Liver (tissue), 9 donors: ENCODE results near the gene OLFML3. TPM values are rescaled to one million over a fixed set of nuclear protein-coding genes. Genes with fewer than 3 reads are reported as not detected.

ENCODE experiments used
- DNase-seq: peaks from one replicate; pipeline ENCODE4 v3.0.0-alpha.2; 2017; ENCODE audit warnings: low spot score
- H3K27ac ChIP-seq, 2 donors: one replicate each; pipeline ENCODE4 v1.7.0; 2013; ENCODE audit warnings: inconsistent platforms in 2 of 2, low read length in 2 of 2, control low read depth in 1 of 2, low read depth in 1 of 2, mild to moderate bottlenecking in 1 of 2
- H3K27me3 ChIP-seq, 4 donors: one replicate each; pipeline versions ENCODE4 v1.6.1 to v1.7.0; 2013; ENCODE audit warnings: low read length in 3 of 4, inconsistent platforms in 1 of 4, mild to moderate bottlenecking in 1 of 4, moderate library complexity in 1 of 4; ENCODE audit not compliant: control insufficient read depth in 4 of 4, insufficient read depth in 4 of 4
- H3K36me3 ChIP-seq, 4 donors: one replicate each; pipeline versions ENCODE4 v1.6.1 to v1.7.0; 2013; ENCODE audit warnings: low read length in 3 of 4, mild to moderate bottlenecking in 3 of 4, low read depth in 1 of 4, moderate library complexity in 1 of 4; ENCODE audit not compliant: control insufficient read depth in 4 of 4, insufficient read depth in 3 of 4
- H3K4me1 ChIP-seq, 4 donors: one replicate each; pipeline versions ENCODE4 v1.6.1 to v1.7.0; 2013; ENCODE audit warnings: low read length in 3 of 4, mild to moderate bottlenecking in 3 of 4, moderate library complexity in 1 of 4; ENCODE audit not compliant: control insufficient read depth in 4 of 4, insufficient read depth in 4 of 4
- H3K4me3 ChIP-seq, 3 donors: one replicate each; pipeline versions ENCODE4 v1.6.1 to v1.7.0; 2013; ENCODE audit warnings: low read length in 3 of 3, control low read depth in 1 of 3, low read depth in 1 of 3, mild to moderate bottlenecking in 1 of 3
- H3K9ac ChIP-seq, 2 donors: one replicate each; pipeline ENCODE4 v1.7.0; 2013; ENCODE audit warnings: low read length in 2 of 2, mild to moderate bottlenecking in 2 of 2, moderate library complexity in 2 of 2, control low read depth in 1 of 2, low read depth in 1 of 2
- H3K9me3 ChIP-seq, 4 donors: one replicate each; pipeline versions ENCODE4 v1.6.1 to v1.7.0; 2013; ENCODE audit warnings: low read length in 3 of 4; ENCODE audit not compliant: control insufficient read depth in 4 of 4
- EGR1 ChIP-seq, 2 donors: IDR thresholded peaks; 2 replicates each; pipeline ENCODE4 v1.6.1; 2016 to 2018; ENCODE audit warnings: antibody characterized with exemption in 2 of 2, low read depth in 2 of 2
- FOXA1 ChIP-seq: IDR thresholded peaks from 2 replicates; pipeline ENCODE4 v1.6.1; 2016; ENCODE audit warnings: antibody characterized with exemption
- FOXA2 ChIP-seq: IDR thresholded peaks from 2 replicates; pipeline ENCODE4 v1.6.1; 2016; ENCODE audit warnings: antibody characterized with exemption
- GABPA ChIP-seq, 2 donors: IDR thresholded peaks in 1 of 2; conservative IDR thresholded peaks in 1 of 2; 2 replicates each; pipeline ENCODE4 v1.6.1; 2016; ENCODE audit warnings: antibody characterized with exemption in 2 of 2, mild to moderate bottlenecking in 1 of 2, moderate library complexity in 1 of 2
- HNF4A ChIP-seq, 2 donors: conservative IDR thresholded peaks; 2 replicates each; pipeline ENCODE4 v1.6.1; 2016; ENCODE audit warnings: antibody characterized with exemption in 2 of 2, mild to moderate bottlenecking in 2 of 2
- HNF4G ChIP-seq: IDR thresholded peaks from 2 replicates; pipeline ENCODE4 v1.6.1; 2016; ENCODE audit warnings: antibody characterized with exemption
- JUND ChIP-seq, 2 donors: IDR thresholded peaks; 2 replicates each; pipeline ENCODE4 v1.6.1; 2016; ENCODE audit warnings: antibody characterized with exemption in 2 of 2
- NR2F2 ChIP-seq: IDR thresholded peaks from 2 replicates; pipeline ENCODE4 v1.6.1; 2016; ENCODE audit warnings: antibody characterized with exemption
- RAD21 ChIP-seq, 2 donors: IDR thresholded peaks; 2 replicates each; pipeline ENCODE4 v1.6.1; 2016; ENCODE audit warnings: antibody characterized with exemption in 2 of 2, mild to moderate bottlenecking in 2 of 2
- RXRA ChIP-seq, 2 donors: IDR thresholded peaks; 2 replicates each; pipeline ENCODE4 v1.6.1; 2017 to 2018; ENCODE audit warnings: antibody characterized with exemption in 2 of 2, mild to moderate bottlenecking in 1 of 2
- SP1 ChIP-seq: IDR thresholded peaks from 2 replicates; pipeline ENCODE4 v1.6.1; 2018; ENCODE audit warnings: antibody characterized with exemption, mild to moderate bottlenecking
- TAF1 ChIP-seq: conservative IDR thresholded peaks from 2 replicates; pipeline ENCODE4 v1.6.1; 2016; ENCODE audit warnings: antibody characterized with exemption, mild to moderate bottlenecking
- WGBS: extraction: QIAGEN DNeasy Blood & Tissue Kit; methylation state at CpG from one replicate; pipeline ENCODE4 v1.1.7; 2013; 5-methylcytosine and 5-hydroxymethylcytosine counted together
- polyA plus RNA-seq, 2 donors: library from polyadenylated mRNA; stranded (reverse) in 1 of 2; unstranded in 1 of 2; fragments of 200-250 nt in 1 of 2; fragments of >200 nt in 1 of 2; fragmentation: Nextera tagmentation in 1 of 2; extraction: Ambion mirVana in 1 of 2; gene quantifications; one replicate each; pipeline versions ENCODE4 v1.2.1 to v1.2.3, GENCODE V29; 2013 to 2015
- total RNA-seq, 2 donors: library from RNA; depleted of rRNA; stranded (reverse); fragments of >200 nt; gene quantifications; one replicate each; pipeline ENCODE4 v1.2.3, GENCODE V29; 2014
- TF ChIP-seq, protein P1 (sequence below): fragments of 150-350 bp; IDR thresholded peaks from 2 replicates; pipeline ENCODE4 v1.5.1; 2017; ENCODE audit warnings: improper control_type of control experiment, low read depth, low read length; ENCODE audit not compliant: missing input control
- TF ChIP-seq, protein P2 (sequence below): IDR thresholded peaks from 2 replicates; pipeline ENCODE4 v1.6.1; 2016; ENCODE audit warnings: antibody characterized with exemption, mild to moderate bottlenecking
- TF ChIP-seq, protein P3 (sequence below): IDR thresholded peaks from 2 replicates; pipeline ENCODE4 v1.6.1; 2016; ENCODE audit warnings: antibody characterized with exemption
- TF ChIP-seq, protein P4 (sequence below): IDR thresholded peaks from 2 replicates; pipeline ENCODE4 v1.6.1; 2016; ENCODE audit warnings: antibody characterized with exemption
- TF ChIP-seq, protein P5 (sequence below): IDR thresholded peaks from 2 replicates; pipeline ENCODE4 v1.6.1; 2016; ENCODE audit warnings: antibody characterized with exemption
- donor health status: healthy.
- donor health status: healthy.
- donor health status: healthy.
- donor health status: healthy.
- donor health status: healthy.

The OLFML3 gene
- total and polyA plus RNA-seq, 4 donors = 8.3 to 16.7 (median 12.2) TPM

DNA sequence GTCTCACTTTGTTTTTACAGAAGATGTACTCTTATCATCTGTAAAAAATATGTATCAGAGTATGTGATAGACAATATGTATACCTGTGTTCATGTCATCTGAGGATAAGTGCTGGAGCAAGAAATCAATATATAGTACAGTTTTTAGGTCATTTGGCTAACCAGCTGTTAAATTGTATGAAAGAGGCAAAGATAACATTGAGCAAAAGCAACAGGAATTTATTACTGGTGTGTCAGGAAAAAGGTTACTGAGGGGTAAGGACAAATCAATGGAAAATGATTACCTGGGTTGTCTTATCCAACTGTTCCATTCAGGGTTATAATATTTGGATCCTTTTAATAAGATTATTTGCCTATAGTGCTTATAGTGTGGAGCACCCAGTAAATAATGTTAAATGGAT, 45.3 kb upstream of the OLFML3 start:
- Histone ChIP-seq H3K36me3 (no peaks in the 10 kb centered on the region), H3K9me3 (no peaks in the 10 kb centered on the region), H3K9ac (no peak overlapping the region), H3K4me1 (peaks cover 9 to 46% (median 37%) of the 10 kb centered on the region in 4 donors), H3K4me3 (no peak overlapping the region), H3K27ac (peak overlapping the region in 1 of 2 donors; percentile 28), H3K27me3 (no peaks in the 10 kb centered on the region)
- DNase-seq = no peak
- TF ChIP-seq RXRA (IDR thresholded peaks at IDR 0.05) = peak; percentile 55 to 65
- TF ChIP-seq HNF4A (conservative IDR thresholded peaks at IDR 0.05) = peak; percentile 10 to 15
- no peak for TF ChIP-seq TAF1
- TF ChIP-seq, protein P1, sequence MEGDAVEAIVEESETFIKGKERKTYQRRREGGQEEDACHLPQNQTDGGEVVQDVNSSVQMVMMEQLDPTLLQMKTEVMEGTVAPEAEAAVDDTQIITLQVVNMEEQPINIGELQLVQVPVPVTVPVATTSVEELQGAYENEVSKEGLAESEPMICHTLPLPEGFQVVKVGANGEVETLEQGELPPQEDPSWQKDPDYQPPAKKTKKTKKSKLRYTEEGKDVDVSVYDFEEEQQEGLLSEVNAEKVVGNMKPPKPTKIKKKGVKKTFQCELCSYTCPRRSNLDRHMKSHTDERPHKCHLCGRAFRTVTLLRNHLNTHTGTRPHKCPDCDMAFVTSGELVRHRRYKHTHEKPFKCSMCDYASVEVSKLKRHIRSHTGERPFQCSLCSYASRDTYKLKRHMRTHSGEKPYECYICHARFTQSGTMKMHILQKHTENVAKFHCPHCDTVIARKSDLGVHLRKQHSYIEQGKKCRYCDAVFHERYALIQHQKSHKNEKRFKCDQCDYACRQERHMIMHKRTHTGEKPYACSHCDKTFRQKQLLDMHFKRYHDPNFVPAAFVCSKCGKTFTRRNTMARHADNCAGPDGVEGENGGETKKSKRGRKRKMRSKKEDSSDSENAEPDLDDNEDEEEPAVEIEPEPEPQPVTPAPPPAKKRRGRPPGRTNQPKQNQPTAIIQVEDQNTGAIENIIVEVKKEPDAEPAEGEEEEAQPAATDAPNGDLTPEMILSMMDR = no peak
- TF ChIP-seq HNF4G = no peak
- no peak for TF ChIP-seq RAD21 (IDR thresholded peaks at IDR 0.05)
- no peak for TF ChIP-seq NR2F2
- no peak for TF ChIP-seq FOXA1
- TF ChIP-seq SP1 = peak; percentile 27
- TF ChIP-seq, protein P2, sequence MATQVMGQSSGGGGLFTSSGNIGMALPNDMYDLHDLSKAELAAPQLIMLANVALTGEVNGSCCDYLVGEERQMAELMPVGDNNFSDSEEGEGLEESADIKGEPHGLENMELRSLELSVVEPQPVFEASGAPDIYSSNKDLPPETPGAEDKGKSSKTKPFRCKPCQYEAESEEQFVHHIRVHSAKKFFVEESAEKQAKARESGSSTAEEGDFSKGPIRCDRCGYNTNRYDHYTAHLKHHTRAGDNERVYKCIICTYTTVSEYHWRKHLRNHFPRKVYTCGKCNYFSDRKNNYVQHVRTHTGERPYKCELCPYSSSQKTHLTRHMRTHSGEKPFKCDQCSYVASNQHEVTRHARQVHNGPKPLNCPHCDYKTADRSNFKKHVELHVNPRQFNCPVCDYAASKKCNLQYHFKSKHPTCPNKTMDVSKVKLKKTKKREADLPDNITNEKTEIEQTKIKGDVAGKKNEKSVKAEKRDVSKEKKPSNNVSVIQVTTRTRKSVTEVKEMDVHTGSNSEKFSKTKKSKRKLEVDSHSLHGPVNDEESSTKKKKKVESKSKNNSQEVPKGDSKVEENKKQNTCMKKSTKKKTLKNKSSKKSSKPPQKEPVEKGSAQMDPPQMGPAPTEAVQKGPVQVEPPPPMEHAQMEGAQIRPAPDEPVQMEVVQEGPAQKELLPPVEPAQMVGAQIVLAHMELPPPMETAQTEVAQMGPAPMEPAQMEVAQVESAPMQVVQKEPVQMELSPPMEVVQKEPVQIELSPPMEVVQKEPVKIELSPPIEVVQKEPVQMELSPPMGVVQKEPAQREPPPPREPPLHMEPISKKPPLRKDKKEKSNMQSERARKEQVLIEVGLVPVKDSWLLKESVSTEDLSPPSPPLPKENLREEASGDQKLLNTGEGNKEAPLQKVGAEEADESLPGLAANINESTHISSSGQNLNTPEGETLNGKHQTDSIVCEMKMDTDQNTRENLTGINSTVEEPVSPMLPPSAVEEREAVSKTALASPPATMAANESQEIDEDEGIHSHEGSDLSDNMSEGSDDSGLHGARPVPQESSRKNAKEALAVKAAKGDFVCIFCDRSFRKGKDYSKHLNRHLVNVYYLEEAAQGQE = no peak
- no peak for TF ChIP-seq JUND (IDR thresholded peaks at IDR 0.05)
- no peak for TF ChIP-seq FOXA2
- TF ChIP-seq, protein P3, sequence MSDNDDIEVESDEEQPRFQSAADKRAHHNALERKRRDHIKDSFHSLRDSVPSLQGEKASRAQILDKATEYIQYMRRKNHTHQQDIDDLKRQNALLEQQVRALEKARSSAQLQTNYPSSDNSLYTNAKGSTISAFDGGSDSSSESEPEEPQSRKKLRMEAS = no peak

DNA sequence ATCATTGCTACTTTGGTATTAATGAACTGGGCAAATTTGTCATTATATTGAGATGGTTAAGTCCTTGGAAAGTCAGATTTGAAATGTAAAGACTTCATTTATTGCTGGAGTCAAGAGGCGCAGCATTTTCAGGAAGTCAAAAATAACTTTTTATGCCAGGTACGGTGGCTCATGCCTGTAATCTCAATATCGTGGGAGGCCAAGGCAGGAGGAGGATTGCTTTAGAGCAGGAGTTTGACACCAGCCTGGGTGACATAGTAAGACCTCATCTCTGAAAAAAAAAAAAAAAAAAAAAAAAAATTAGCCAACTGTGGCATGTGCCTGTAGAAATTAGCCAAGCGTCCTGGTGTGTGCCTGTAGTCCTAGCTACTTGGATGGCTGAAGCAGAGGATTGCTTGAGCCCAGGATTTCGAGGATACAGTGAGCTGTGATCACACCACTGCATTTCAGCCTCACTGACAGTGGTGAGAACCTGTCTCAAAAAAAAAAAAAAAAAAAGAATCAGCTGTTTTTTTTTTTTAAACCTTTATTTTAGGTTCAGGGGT, 44.7 kb upstream of the OLFML3 start:
- WGBS = 76% methylated on average over 5 of the region's 5 CpGs
- Histone ChIP-seq H3K4me3 (no peak overlapping the region), H3K36me3 (no peaks in the 10 kb centered on the region), H3K9me3 (no peaks in the 10 kb centered on the region), H3K4me1 (peaks cover 11 to 46% (median 40%) of the 10 kb centered on the region in 4 donors), H3K27me3 (no peaks in the 10 kb centered on the region), H3K27ac (peak overlapping the region in 1 of 2 donors; percentile 28), H3K9ac (no peak overlapping the region)
- no peak for DNase-seq
- TF ChIP-seq HNF4A (conservative IDR thresholded peaks at IDR 0.05) = no peak
- TF ChIP-seq, protein P2 = no peak
- no peak for TF ChIP-seq NR2F2
- TF ChIP-seq, protein P1 = no peak
- no peak for TF ChIP-seq RXRA (IDR thresholded peaks at IDR 0.05)
- TF ChIP-seq, protein P3 = no peak
- no peak for TF ChIP-seq FOXA1
- TF ChIP-seq GABPA (IDR thresholded peaks at IDR 0.05 in 1 of 2, conservative IDR thresholded peaks at IDR 0.05 in 1 of 2) = no peak
- TF ChIP-seq, protein P4, sequence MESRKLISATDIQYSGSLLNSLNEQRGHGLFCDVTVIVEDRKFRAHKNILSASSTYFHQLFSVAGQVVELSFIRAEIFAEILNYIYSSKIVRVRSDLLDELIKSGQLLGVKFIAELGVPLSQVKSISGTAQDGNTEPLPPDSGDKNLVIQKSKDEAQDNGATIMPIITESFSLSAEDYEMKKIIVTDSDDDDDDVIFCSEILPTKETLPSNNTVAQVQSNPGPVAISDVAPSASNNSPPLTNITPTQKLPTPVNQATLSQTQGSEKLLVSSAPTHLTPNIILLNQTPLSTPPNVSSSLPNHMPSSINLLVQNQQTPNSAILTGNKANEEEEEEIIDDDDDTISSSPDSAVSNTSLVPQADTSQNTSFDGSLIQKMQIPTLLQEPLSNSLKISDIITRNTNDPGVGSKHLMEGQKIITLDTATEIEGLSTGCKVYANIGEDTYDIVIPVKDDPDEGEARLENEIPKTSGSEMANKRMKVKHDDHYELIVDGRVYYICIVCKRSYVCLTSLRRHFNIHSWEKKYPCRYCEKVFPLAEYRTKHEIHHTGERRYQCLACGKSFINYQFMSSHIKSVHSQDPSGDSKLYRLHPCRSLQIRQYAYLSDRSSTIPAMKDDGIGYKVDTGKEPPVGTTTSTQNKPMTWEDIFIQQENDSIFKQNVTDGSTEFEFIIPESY = no peak
- TF ChIP-seq EGR1 (IDR thresholded peaks at IDR 0.05; ENCODE audit: low read depth in 2 of 2) = no peak
- TF ChIP-seq, protein P5, sequence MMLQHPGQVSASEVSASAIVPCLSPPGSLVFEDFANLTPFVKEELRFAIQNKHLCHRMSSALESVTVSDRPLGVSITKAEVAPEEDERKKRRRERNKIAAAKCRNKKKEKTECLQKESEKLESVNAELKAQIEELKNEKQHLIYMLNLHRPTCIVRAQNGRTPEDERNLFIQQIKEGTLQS = no peak
- no peak for TF ChIP-seq RAD21 (IDR thresholded peaks at IDR 0.05)
- TF ChIP-seq JUND (IDR thresholded peaks at IDR 0.05) = no peak
